MM.1S (cell line): ENCODE measurements around the gene GALR3.

Experiments
- DNase-seq: peaks from one replicate; pipeline ENCODE4 v3.0.0-alpha.2; 2015
- H2AFZ ChIP-seq: fragments of 300-600 bp; sonication (generic); 2 replicates; pipeline ENCODE4 v1.6.0; 2016; ENCODE audit warnings: antibody characterized with exemption, low read length
- H3F3A ChIP-seq: fragments of 300-600 bp; sonication (generic); 2 replicates; pipeline ENCODE4 v1.6.1; 2016; ENCODE audit warnings: mild to moderate bottlenecking, antibody characterized with exemption, low read length, moderate library complexity, mixed read lengths; ENCODE audit not compliant: insufficient read depth
- H3K27ac ChIP-seq: fragments of 300-600 bp; sonication (generic); 2 replicates; pipeline ENCODE4 v1.5.1; 2016; ENCODE audit warnings: mild to moderate bottlenecking, low read length
- H3K27me3 ChIP-seq: fragments of 300-600 bp; sonication (generic); replicated peaks from 2 replicates; pipeline ENCODE4 v1.6.0; 2016; ENCODE audit warnings: low read length; ENCODE audit not compliant: insufficient read depth
- H3K36me3 ChIP-seq: fragments of 300-600 bp; sonication (generic); replicated peaks from 2 replicates; pipeline ENCODE4 v1.6.1; 2016; ENCODE audit warnings: mild to moderate bottlenecking, low read length, mixed read lengths; ENCODE audit not compliant: insufficient read depth
- H3K4me1 ChIP-seq: fragments of 300-600 bp; sonication (generic); 2 replicates; pipeline ENCODE4 v1.6.1; 2016; ENCODE audit warnings: low read length, mixed read lengths
- H3K4me2 ChIP-seq: fragments of 300-600 bp; sonication (generic); 2 replicates; pipeline ENCODE4 v1.6.0; 2016; ENCODE audit warnings: low read depth, low read length
- H3K4me3 ChIP-seq: fragments of 300-600 bp; sonication (generic); 2 replicates; pipeline ENCODE4 v1.5.1; 2016; ENCODE audit warnings: low read length, mixed read lengths
- H3K79me2 ChIP-seq: fragments of 300-600 bp; sonication (generic); 2 replicates; pipeline ENCODE4 v1.6.1; 2016; ENCODE audit warnings: mixed run types, low read length, mixed read lengths
- H3K9ac ChIP-seq: fragments of 300-600 bp; sonication (generic); 2 replicates; pipeline ENCODE4 v1.6.1; 2016; ENCODE audit warnings: low read length, mixed read lengths
- H3K9me2 ChIP-seq: fragments of 300-600 bp; sonication (generic); replicated peaks from 2 replicates; pipeline ENCODE4 v1.6.1; 2016; ENCODE audit warnings: mild to moderate bottlenecking, low read length, mixed read lengths; ENCODE audit not compliant: insufficient read depth
- H3K9me3 ChIP-seq: fragments of 300-600 bp; sonication (generic); replicated peaks from 2 replicates; pipeline ENCODE4 v1.6.1; 2016; ENCODE audit warnings: mild to moderate bottlenecking, low read length, mixed read lengths; ENCODE audit not compliant: insufficient read depth
- H4K20me1 ChIP-seq: fragments of 300-600 bp; sonication (generic); 2 replicates; pipeline ENCODE4 v1.6.1; 2016; ENCODE audit warnings: mild to moderate bottlenecking, low read length, moderate library complexity, mixed read lengths; ENCODE audit not compliant: insufficient read depth
- CTCF ChIP-seq: fragments of 300-600 bp; sonication (generic); IDR thresholded peaks from 2 replicates; pipeline ENCODE4 v1.5.1; 2016; ENCODE audit warnings: antibody characterized with exemption, low read length, mixed read lengths
- EZH2 ChIP-seq: fragments of 300-600 bp; sonication (generic); optimal IDR thresholded peaks from 2 replicates; pipeline ENCODE3; 2017; ENCODE audit warnings: low read depth, mild to moderate bottlenecking, antibody characterized with exemption, low read length, mixed read lengths
- EZH2phosphoT487 ChIP-seq: fragments of 300-600 bp; sonication (generic); IDR thresholded peaks from 2 replicates; pipeline ENCODE4 v1.6.1; 2018; ENCODE audit warnings: antibody characterized with exemption, low read length

GALR3 gene

DNA sequence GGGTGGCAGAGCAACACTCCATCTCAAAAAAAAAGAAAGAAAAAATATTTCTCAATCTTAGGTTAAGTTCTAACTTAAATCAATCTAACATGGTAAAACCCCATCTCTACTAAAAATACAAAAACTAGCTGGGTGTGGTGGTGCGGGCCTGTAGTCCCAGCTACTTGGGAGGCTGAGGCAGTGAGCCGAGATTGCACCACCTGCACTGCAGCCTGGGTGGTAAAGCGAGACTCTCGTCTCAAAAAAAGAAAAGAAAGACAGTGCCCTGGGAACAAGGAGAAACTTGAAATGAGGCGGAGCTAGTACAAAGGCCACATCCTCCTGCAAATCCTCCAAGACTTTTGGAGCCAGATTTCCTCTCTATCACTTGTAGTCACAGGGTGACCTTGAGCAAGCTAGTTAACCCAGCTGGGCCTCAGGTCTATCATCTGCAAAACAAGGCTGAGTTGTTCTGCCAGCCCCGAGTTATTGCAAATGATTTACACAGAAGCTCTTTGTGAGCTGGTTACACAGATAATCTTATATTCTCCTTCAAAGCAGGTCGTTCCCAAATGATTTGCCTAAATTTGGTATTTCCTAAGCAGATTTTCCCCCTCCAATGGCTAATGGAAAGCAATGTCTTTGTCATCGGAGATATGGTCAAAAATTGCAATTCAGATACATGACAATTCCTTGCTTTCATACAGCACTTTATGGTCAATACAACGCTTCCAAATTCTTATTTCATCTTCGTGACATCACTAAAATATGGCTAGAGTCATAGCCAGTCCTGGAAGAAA, 19.0 kb downstream of the GALR3 start:
- no peak overlapping the region for H2AFZ ChIP-seq
- H3K4me3 ChIP-seq, result no peak overlapping the region
- no peak overlapping the region for H3K9ac ChIP-seq
- TF ChIP-seq EZH2phosphoT487 (no peak), EZH2 (no peak), CTCF (no peak)
- H3K4me1 ChIP-seq, result peaks cover 7% of the 10 kb centered on the region
- H4K20me1 ChIP-seq, result no peaks in the 10 kb centered on the region
- peaks cover 26% of the 10 kb centered on the region for H3K79me2 ChIP-seq
- H3K4me2 ChIP-seq, result peak overlapping the region; percentile 87; the same call in 1 of the 2 replicates
- H3K9me3 ChIP-seq, result no peaks in the 10 kb centered on the region
- H3K27me3 ChIP-seq, result no peaks in the 10 kb centered on the region
- peaks cover 12% of the 10 kb centered on the region; the same call in 1 of the 2 replicates for H3F3A ChIP-seq
- H3K27ac ChIP-seq, result no peak overlapping the region
- no peaks in the 10 kb centered on the region for H3K9me2 ChIP-seq
- no peaks in the 10 kb centered on the region for H3K36me3 ChIP-seq
- DNase-seq, result no peak

GRCh38 chr22:37843741-37844089, 20.5 kb downstream of the GALR3 start:
- no peaks in the 10 kb centered on the region for H3K27me3 ChIP-seq
- H3K4me2 ChIP-seq, result peak overlapping the region; percentile 87; the same call in 1 of the 2 replicates
- H3K27ac ChIP-seq, result peak overlapping the region; percentile 68
- H3K36me3 ChIP-seq, result no peaks in the 10 kb centered on the region
- H3K4me3 ChIP-seq, result peak overlapping the region; percentile 84
- H3K9me2 ChIP-seq, result no peaks in the 10 kb centered on the region
- no peaks in the 10 kb centered on the region for H4K20me1 ChIP-seq
- no peak for TF ChIP-seq EZH2
- H3K9me3 ChIP-seq, result no peaks in the 10 kb centered on the region
- peaks cover 7% of the 10 kb centered on the region for H3K4me1 ChIP-seq
- H3F3A ChIP-seq, result peaks cover 12% of the 10 kb centered on the region; the same call in 1 of the 2 replicates
- peak; percentile 46 for DNase-seq
- H3K9ac ChIP-seq, result peak overlapping the region; percentile 58; the same call in 1 of the 2 replicates
- H3K79me2 ChIP-seq, result peaks cover 30% of the 10 kb centered on the region
- 0 out of 2 replicates have a peak overlapping the region, but pooled peaks have one; percentile 13 for H2AFZ ChIP-seq

GRCh38 chr22:37844904-37845329, 21.7 kb downstream of the GALR3 start:
- H3K27me3 ChIP-seq, result no peaks in the 10 kb centered on the region
- H3K36me3 ChIP-seq, result no peaks in the 10 kb centered on the region
- peak overlapping the region; percentile 40; the same call in 1 of the 2 replicates for H2AFZ ChIP-seq
- DNase-seq, result no peak
- H3K79me2 ChIP-seq, result peaks cover 41% of the 10 kb centered on the region
- peaks cover 15% of the 10 kb centered on the region; the same call in 1 of the 2 replicates for H3F3A ChIP-seq
- peaks cover 8% of the 10 kb centered on the region for H3K4me1 ChIP-seq
- H3K27ac ChIP-seq, result peak overlapping the region; percentile 68; the same call in 1 of the 2 replicates
- no peaks in the 10 kb centered on the region for H4K20me1 ChIP-seq
- peak overlapping the region; percentile 9; the same call in 1 of the 2 replicates for H3K4me2 ChIP-seq
- TF ChIP-seq CTCF (no peak), EZH2 (no peak), EZH2phosphoT487 (no peak)
- no peak overlapping the region for H3K9ac ChIP-seq
- H3K9me3 ChIP-seq, result no peaks in the 10 kb centered on the region
- no peaks in the 10 kb centered on the region for H3K9me2 ChIP-seq
- H3K4me3 ChIP-seq, result peak overlapping the region; percentile 40

- Histone ChIP-seq H3K9ac (no peak overlapping the region), H4K20me1 (no peaks in the 10 kb centered on the region), H3K9me3 (no peaks in the 10 kb centered on the region), H3K9me2 (no peaks in the 10 kb centered on the region), H3K4me3 (no peak overlapping the region), H3K4me2 (no peak overlapping the region), H3K27me3 (no peaks in the 10 kb centered on the region), H3K79me2 (peaks cover 48% of the 10 kb centered on the region), H3K27ac (no peak overlapping the region), H3K36me3 (peaks cover 4% of the 10 kb centered on the region; the same call in 1 of the 2 replicates), H3F3A (peaks cover 16% of the 10 kb centered on the region; the same call in 1 of the 2 replicates), H2AFZ (no peak overlapping the region), H3K4me1 (peaks cover 10% of the 10 kb centered on the region)
- no peak for DNase-seq
- TF ChIP-seq EZH2 (no peak), CTCF (no peak), EZH2phosphoT487 (no peak)
Measured at GRCh38 chr22:37846433-37846832, 23.3 kb downstream of the GALR3 start.
